ENCODE measurements around the gene UGT2B11. TPM values are rescaled to one million over a fixed set of nuclear protein-coding genes. Genes with fewer than 3 reads are reported as not detected.
"Not testable (repeated sequence)": the region's sequence is repeated elsewhere in the genome, so short reads cannot be mapped to it uniquely, and the experiment has no call there.

Gene UGT2B11
- total and polyA plus RNA-seq, 12 donors = 0.14 to 0.22 TPM; not detected in 10

DNA sequence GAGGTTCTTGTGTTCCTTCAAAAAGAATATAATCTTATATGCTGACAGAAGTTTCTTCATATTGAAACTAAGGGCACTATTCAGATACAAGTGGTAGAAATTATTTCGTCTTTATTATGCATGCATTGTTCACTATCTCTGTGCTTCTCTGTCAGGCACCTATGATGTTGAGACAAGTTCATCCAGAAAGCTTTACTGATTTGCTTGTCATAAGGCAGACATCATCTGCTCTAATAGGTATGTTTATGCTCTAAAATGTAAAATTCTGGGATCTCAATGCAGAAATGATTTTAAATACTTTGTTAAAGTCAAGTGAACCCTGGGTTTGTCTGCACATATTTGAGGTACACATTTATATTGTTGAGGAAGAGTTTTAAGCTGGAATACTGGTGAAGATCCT lies 3.6 kb downstream of the UGT2B11 start:
- WGBS, 4 donors = 60 to 92% (median 79%) methylated on average over 1 of the region's 1 CpG
- TF ChIP-seq CTCF (IDR thresholded peaks at IDR 0.05) = no peak
- no peak for TF ChIP-seq POLR2A (IDR thresholded peaks at IDR 0.05)
- DNase-seq = no peak

GRCh38 chr4:69198506-69198905 lies 16.0 kb downstream of the UGT2B11 start:
- H3K36me3 ChIP-seq (replicated peaks in 1 of 2); H3K4me1 ChIP-seq (replicated peaks in 1 of 2); H3K9me3 ChIP-seq (replicated peaks in 1 of 3); H3K27ac ChIP-seq; H3K27me3 ChIP-seq; H3K4me3 ChIP-seq; intact Hi-C loops (cut with DNase I); DNase-seq: not testable (repeated sequence)
- WGBS, 4 donors = 76 to 81% (median 77%) methylated on average over 4 of the region's 4 CpGs

More for the DNA sequence above, 3.6 kb downstream of the UGT2B11 start:
- Histone ChIP-seq H3K9me3 (replicated peaks in 1 of 3) (no peaks in the 10 kb centered on the region), H3K27ac (no peak overlapping the region), H3K27me3 (no peaks in the 10 kb centered on the region), H3K4me1 (replicated peaks in 1 of 2) (no peaks in the 10 kb centered on the region), H3K36me3 (replicated peaks in 1 of 2) (no peaks in the 10 kb centered on the region), H3K4me3 (no peak overlapping the region)
- intact Hi-C loops (cut with DNase I) = no loop called here

DNA sequence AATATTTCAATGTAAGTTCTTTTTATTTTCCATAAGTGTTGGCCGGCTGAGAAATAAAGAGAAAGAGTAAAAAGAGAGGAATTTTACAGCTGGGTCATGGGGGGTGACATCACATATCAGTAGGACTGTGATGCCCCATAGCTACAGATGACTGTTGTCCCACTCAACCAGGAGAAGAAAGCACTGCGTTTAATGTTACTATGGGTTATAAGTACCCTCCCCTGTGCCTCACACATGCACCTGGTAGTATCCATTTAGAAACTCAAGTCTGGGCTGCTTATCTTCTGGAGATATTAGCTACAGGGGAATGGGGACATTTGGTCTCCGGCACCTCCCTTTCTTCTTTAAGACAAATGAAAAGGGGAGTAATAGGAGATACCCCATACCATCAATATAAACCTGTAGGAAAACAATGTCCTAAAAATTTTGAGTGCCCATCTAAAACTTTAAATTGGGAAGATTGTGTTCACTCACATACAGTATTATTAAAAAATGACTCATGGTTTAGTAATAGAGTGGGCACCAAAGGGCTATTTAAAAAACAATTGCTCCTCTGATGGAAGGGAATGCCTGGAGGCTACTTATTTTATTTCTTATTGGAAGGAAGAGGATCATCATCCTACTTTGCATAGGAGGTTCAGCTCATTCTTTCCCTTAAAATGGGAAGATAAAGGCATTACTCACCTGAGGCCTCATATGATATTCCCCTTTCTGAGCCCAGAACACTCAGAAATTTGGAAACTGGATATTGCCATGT lies 18.2 kb downstream of the UGT2B11 start:
- Histone ChIP-seq H3K9me3 (replicated peaks in 1 of 3) (no peaks in the 10 kb centered on the region), H3K4me3 (no peak overlapping the region), H3K27me3 (no peaks in the 10 kb centered on the region), H3K4me1 (replicated peaks in 1 of 2) (no peaks in the 10 kb centered on the region), H3K36me3 (replicated peaks in 1 of 2) (no peaks in the 10 kb centered on the region), H3K27ac (no peak overlapping the region)
- no peak for TF ChIP-seq POLR2A (IDR thresholded peaks at IDR 0.05)
- TF ChIP-seq CTCF (IDR thresholded peaks at IDR 0.05) = no peak
- intact Hi-C loops (cut with DNase I) = no loop called here
- no peak for DNase-seq
- 72 to 88% (median 80%) methylated on average over 3 of the region's 3 CpGs for WGBS, 4 donors

DNA sequence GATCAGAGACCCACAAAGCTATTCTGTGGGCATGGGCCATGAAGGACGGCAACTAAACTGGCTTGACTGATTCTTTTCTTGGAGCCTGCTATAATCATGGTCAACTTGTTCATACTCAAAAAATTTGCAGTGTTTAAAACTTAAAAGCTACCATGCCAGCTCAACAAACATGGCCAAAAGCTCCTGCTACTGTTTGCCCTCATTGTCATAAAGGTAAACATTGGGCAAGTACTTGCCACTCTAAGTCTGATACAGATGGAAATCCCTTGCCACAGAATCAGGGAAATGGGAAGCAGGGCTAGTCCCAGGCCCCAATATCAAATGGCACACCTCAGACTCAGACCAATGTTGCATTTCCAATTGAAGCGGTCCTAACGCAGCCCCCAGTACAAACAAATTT lies 20.4 kb downstream of the UGT2B11 start:
- intact Hi-C loops (cut with DNase I) = no loop called here
- 72 to 89% (median 84%) methylated on average over 3 of the region's 3 CpGs for WGBS, 4 donors
- H3K4me3 ChIP-seq = no peak overlapping the region
- no peaks in the 10 kb centered on the region for H3K27me3 ChIP-seq
- H3K4me1 ChIP-seq (replicated peaks in 1 of 2) = no peaks in the 10 kb centered on the region
- H3K36me3 ChIP-seq (replicated peaks in 1 of 2) = no peaks in the 10 kb centered on the region
- TF ChIP-seq POLR2A (IDR thresholded peaks at IDR 0.05) = no peak
- TF ChIP-seq CTCF (IDR thresholded peaks at IDR 0.05) = no peak
- H3K9me3 ChIP-seq (replicated peaks in 1 of 3) = no peaks in the 10 kb centered on the region
- DNase-seq = no peak
- no peak overlapping the region for H3K27ac ChIP-seq

GRCh38 chr4:69191905-69192304 lies 22.6 kb downstream of the UGT2B11 start:
- H3K9me3 ChIP-seq (replicated peaks in 1 of 3); intact Hi-C loops (cut with DNase I); H3K27ac ChIP-seq; H3K4me1 ChIP-seq (replicated peaks in 1 of 2); DNase-seq; H3K27me3 ChIP-seq; H3K4me3 ChIP-seq; H3K36me3 ChIP-seq (replicated peaks in 1 of 2): not testable (repeated sequence)
- 63 to 78% (median 72%) methylated on average over 3 of the region's 3 CpGs for WGBS, 4 donors

DNA sequence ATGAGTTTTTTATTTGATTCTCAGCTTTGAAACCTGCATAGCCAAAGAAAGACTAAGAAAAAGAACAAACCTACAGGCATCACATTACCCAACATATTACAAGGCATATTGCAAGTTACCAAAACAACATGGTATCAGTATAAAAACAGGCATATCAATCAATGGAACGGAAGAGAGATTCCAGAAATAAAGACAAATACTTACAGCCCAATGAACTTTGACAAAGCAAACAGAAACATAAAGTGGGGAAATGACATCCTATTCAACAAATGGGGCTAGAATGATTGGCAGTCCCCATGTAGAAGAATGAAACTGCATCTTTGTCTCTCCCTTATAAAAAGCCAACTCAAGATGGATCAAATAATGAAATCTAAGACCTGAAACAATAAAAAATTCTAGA lies 23.9 kb downstream of the UGT2B11 start:
- H3K27ac ChIP-seq; DNase-seq; H3K4me1 ChIP-seq (replicated peaks in 1 of 2); H3K4me3 ChIP-seq; H3K36me3 ChIP-seq (replicated peaks in 1 of 2); H3K27me3 ChIP-seq; intact Hi-C loops (cut with DNase I); H3K9me3 ChIP-seq (replicated peaks in 1 of 3): not testable (repeated sequence)
- WGBS, 4 donors = 0 to 60% (median 43%) methylated on average over 1 of the region's 1 CpG

DNA sequence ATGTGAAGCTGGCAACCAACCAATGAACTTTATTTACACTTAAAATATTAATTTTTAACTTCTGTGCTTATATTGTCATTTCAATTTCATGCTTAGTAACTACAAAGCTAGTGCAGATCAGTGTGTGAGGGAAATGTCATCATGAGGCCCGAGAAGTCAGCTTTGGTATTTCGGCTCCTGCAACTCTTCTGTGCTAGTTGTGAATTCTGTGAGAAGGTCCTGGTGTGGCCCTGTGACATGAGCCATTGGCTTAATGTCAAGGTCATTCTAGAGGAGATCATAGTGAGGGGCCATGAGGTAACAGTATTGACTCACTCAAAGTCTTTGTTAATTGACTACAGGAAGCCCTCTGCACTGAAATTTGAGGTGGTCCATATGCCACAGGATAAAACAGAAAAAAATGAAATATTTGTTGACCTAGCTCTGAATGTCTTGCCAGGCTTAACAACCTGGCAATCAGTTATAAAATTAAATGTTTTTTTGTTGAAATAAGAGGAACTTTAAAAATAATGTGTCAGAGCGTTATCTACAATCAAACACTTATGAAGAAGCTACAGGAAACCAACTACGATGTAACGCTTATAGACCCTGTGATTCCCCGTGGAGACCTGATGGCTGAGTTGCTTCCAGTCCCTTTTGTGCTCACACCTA lies 32.9 kb downstream of the UGT2B11 start:
- H3K27ac ChIP-seq; intact Hi-C loops (cut with DNase I); H3K27me3 ChIP-seq; H3K36me3 ChIP-seq (replicated peaks in 1 of 2); H3K9me3 ChIP-seq (replicated peaks in 1 of 3); H3K4me1 ChIP-seq (replicated peaks in 1 of 2); DNase-seq; H3K4me3 ChIP-seq: not testable (repeated sequence)
- 74 to 84% (median 81%) methylated on average over 6 of the region's 6 CpGs for WGBS, 4 donors

GRCh38 chr4:69179817-69180216 lies 34.7 kb downstream of the UGT2B11 start:
- intact Hi-C loops (cut with DNase I) = loop anchor here in 1 of 2 donors (10.0 kb wide), 1 partner anchor 685 kb away; no protein-coding TSS in a partner anchor
- DNase-seq = not testable (repeated sequence)

More at GRCh38 chr4:69179817-69180216, 34.7 kb downstream of the UGT2B11 start:
- not testable (repeated sequence) for H3K9me3 ChIP-seq (replicated peaks in 1 of 3); H3K27me3 ChIP-seq; H3K4me1 ChIP-seq (replicated peaks in 1 of 2); H3K27ac ChIP-seq; H3K4me3 ChIP-seq; H3K36me3 ChIP-seq (replicated peaks in 1 of 2)
- WGBS, 4 donors = 94 to 96% (median 94%) methylated on average over 1 of the region's 1 CpG

Measured in adrenal gland (tissue), 12 donors.